Left kidney (tissue), 1 donor: Measurements from ENCODE around the gene CD79B. TPM values are rescaled to one million over a fixed set of nuclear protein-coding genes. Genes with fewer than 3 reads are reported as not detected.

Experiments
- polyA plus RNA-seq: library from polyadenylated mRNA; unstranded; fragments of 120-200 nt; gene quantifications from one replicate; pipeline ENCODE4 v1.2.1, GENCODE V29; 2013; ENCODE audit not compliant: insufficient read length

Gene CD79B
- polyA plus RNA-seq, 1 donor = 2.1 TPM

Other genes starting within 250 kb of the CD79B start
- 22.9 TPM for gene LIMD2, start 232.2 kb downstream of the CD79B start, polyA plus RNA-seq
- 92.9 TPM for gene STRADA, start 190.5 kb downstream of the CD79B start, polyA plus RNA-seq
- gene CCDC47, start 158.7 kb downstream of the CD79B start, polyA plus RNA-seq = 110 TPM
- 254 TPM for gene DDX42, start 158.2 kb downstream of the CD79B start, polyA plus RNA-seq
- gene PSMC5, start 104.9 kb downstream of the CD79B start, polyA plus RNA-seq = 181 TPM
- 68.1 TPM for gene FTSJ3, start 104.7 kb downstream of the CD79B start, polyA plus RNA-seq
- gene SMARCD2, start 89.6 kb downstream of the CD79B start, polyA plus RNA-seq = 58.9 TPM
- gene CSH2, start 58.7 kb downstream of the CD79B start, polyA plus RNA-seq = 0.20 TPM
- not detected for gene GH2, start 50.4 kb downstream of the CD79B start, polyA plus RNA-seq
- not detected for gene CSH1, start 35.8 kb downstream of the CD79B start, polyA plus RNA-seq
- not detected for gene CSHL1, start 21.1 kb downstream of the CD79B start, polyA plus RNA-seq
- not detected for gene GH1, start 13.5 kb downstream of the CD79B start, polyA plus RNA-seq
- gene SCN4A, start 40.6 kb upstream of the CD79B start, polyA plus RNA-seq = 0.86 TPM
- 2.5 TPM for gene PRR29, start 66.0 kb upstream of the CD79B start, polyA plus RNA-seq
- gene ICAM2, start 88.3 kb upstream of the CD79B start, polyA plus RNA-seq = 23.1 TPM
- gene ERN1, start 197.8 kb upstream of the CD79B start, polyA plus RNA-seq = 8.7 TPM